PC-3 (cell line): Measurements from ENCODE around the gene IKBKE. TPM values are rescaled to one million over a fixed set of nuclear protein-coding genes. Genes with fewer than 3 reads are reported as not detected.

Experiments
- ATAC-seq: fragments of 200-7000 bp; cut with Tn5 transposase; 2 replicates; pipeline ENCODE4 v1.9.1; 2020; ENCODE audit warnings: mild to moderate bottlenecking, moderate library complexity
- BruUV-seq: library from RNA; stranded (reverse); fragments of 400-500 nt; replicated peaks from 2 replicates; lab custom pipeline; 2021; lab: Mats Ljungman, UMichigan
- CTCF ChIA-PET: fragments of 300-600 bp; sonication (Branson Sonifier 250); formaldehyde crosslinking; loops from one replicate; lab custom pipeline; 2022; ENCODE audit warnings: antibody characterized with exemption; lab: Charles Lee
- POLR2A ChIA-PET: fragments of 300-600 bp; sonication (Branson Sonifier 250); formaldehyde crosslinking; loops from one replicate; lab custom pipeline; 2022; ENCODE audit warnings: antibody characterized with exemption; ENCODE audit not compliant: unreplicated experiment; lab: Charles Lee
- DNase-seq: peaks from one replicate; pipeline ENCODE4 v3.0.0-alpha.2; 2015
- H2AFZ ChIP-seq: fragments of 300-600 bp; sonication (generic); 2 replicates; pipeline ENCODE4 v1.6.0; 2016; ENCODE audit warnings: antibody characterized with exemption, low read length
- H3F3A ChIP-seq: fragments of 300-600 bp; sonication (generic); one replicate; pipeline ENCODE4 v1.6.0; 2017; ENCODE audit warnings: antibody characterized with exemption, low read length, control low read depth, mild to moderate bottlenecking; ENCODE audit not compliant: unreplicated experiment
- H3K27ac ChIP-seq: fragments of 300-600 bp; sonication (generic); 2 replicates; pipeline ENCODE4 v1.5.1; 2016; ENCODE audit warnings: mild to moderate bottlenecking, low read length
- H3K27me3 ChIP-seq: fragments of 300-600 bp; sonication (generic); 2 replicates; pipeline ENCODE4 v1.6.1; 2016; ENCODE audit warnings: low read length, mixed read lengths
- H3K36me3 ChIP-seq: fragments of 300-600 bp; sonication (generic); 2 replicates; pipeline ENCODE4 v1.6.1; 2016; ENCODE audit warnings: low read depth, mixed run types, low read length, mixed read lengths
- H3K4me1 ChIP-seq: fragments of 300-600 bp; sonication (generic); 2 replicates; pipeline ENCODE4 v1.5.1; 2016; ENCODE audit warnings: low read length; ENCODE audit not compliant: insufficient read depth
- H3K4me2 ChIP-seq: fragments of 300-600 bp; sonication (generic); 2 replicates; pipeline ENCODE4 v1.6.0; 2016; ENCODE audit warnings: low read length
- H3K4me3 ChIP-seq: fragments of 300-600 bp; sonication (generic); 2 replicates; pipeline ENCODE4 v1.5.1; 2016; ENCODE audit warnings: mild to moderate bottlenecking, low read length, mixed read lengths
- H3K79me2 ChIP-seq: fragments of 300-600 bp; sonication (generic); 2 replicates; pipeline ENCODE4 v1.6.1; 2017; ENCODE audit warnings: low read length, mixed read lengths
- H3K9ac ChIP-seq: fragments of 300-600 bp; sonication (generic); 2 replicates; pipeline ENCODE4 v1.6.0; 2016; ENCODE audit warnings: mild to moderate bottlenecking, low read length
- H3K9me2 ChIP-seq: fragments of 300-600 bp; sonication (generic); replicated peaks from 2 replicates; pipeline ENCODE4 v1.6.1; 2016; ENCODE audit warnings: mixed run types, low read length, mixed read lengths
- H3K9me3 ChIP-seq: fragments of 300-600 bp; sonication (generic); 2 replicates; pipeline ENCODE4 v1.6.1; 2016; ENCODE audit warnings: low read length, mixed read lengths
- H4K20me1 ChIP-seq: fragments of 300-600 bp; sonication (generic); 2 replicates; pipeline ENCODE4 v1.6.1; 2016; ENCODE audit warnings: low read length, mixed read lengths
- EZH2 ChIP-seq: fragments of 300-600 bp; sonication (generic); IDR thresholded peaks from one replicate; pipeline ENCODE4 v1.6.1; 2017; ENCODE audit warnings: antibody characterized with exemption, mild to moderate bottlenecking, low read length; ENCODE audit not compliant: unreplicated experiment
- EZH2phosphoT487 ChIP-seq: fragments of 300-600 bp; sonication (generic); IDR thresholded peaks from 2 replicates; pipeline ENCODE4 v1.6.1; 2018; ENCODE audit warnings: mild to moderate bottlenecking, antibody characterized with exemption, low read length, borderline replicate concordance
- intact Hi-C: fragments of 100-400 bp; cut with micrococcal nuclease; formaldehyde crosslinking; loops from 2 replicates; pipeline ENCODE4 v1.9.0; 2023
- microRNA-seq: library from miRNA; unstranded; fragments of <30 nt; microRNA quantifications from one replicate; pipeline ENCODE4 v1.1.0, GENCODE V29; 2020; ENCODE audit not compliant: unreplicated experiment
- total RNA-seq: library from RNA; depleted of rRNA; stranded (reverse); fragments of >200 nt; gene quantifications from 2 replicates; pipeline ENCODE4 v1.2.3, GENCODE V29; 2014; rRNA removed
- TF ChIP-seq, protein P1 (sequence below): fragments of 300-600 bp; sonication (generic); conservative IDR thresholded peaks from 2 replicates; pipeline ENCODE4 v1.5.1; 2017; ENCODE audit warnings: antibody characterized with exemption, low read depth, mild to moderate bottlenecking, low read length

The IKBKE gene
- total RNA-seq, 1 experiment from 2014 or later = 28.3 TPM

DNA sequence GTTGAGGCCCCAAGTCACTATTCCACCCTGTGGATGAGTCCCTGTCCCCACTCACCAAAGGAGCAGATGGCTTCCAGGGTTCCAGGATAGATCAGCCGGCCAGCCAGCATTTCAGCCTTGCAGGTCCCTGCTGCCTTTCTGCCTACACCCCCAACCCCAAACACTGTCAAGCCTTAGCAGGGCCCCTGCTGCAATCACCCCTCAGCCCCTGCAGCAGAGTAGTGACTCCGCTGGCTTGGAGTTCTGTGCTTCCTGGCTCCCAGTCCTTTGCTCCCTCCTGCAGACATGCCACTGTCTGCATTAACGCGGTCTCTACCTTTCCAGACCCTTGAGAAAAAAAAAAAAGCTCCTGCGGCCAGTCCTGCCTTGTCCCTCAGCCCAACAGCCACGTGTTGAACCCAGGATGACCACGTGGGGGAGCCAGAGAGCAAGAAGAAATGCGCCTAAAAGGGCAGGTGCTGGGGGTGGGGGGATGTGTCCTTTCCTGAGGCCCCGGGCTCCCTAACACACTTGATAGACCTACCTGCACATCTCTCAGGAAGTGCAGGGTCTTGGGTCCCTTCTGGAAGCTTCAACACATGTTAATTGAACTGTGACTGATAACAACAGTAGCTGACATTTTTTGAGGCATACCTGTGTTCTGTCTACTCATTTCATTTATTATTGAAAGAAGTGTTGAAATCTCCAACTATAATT lies 74.4 kb downstream of the IKBKE start:
- H3K9ac ChIP-seq = no peak overlapping the region
- BruUV-seq = no TSS peak
- H3K4me1 ChIP-seq = 0 out of 2 replicates have a peak, but pooled peaks cover 8% of the 10 kb centered on the region
- H3K4me3 ChIP-seq = no peak overlapping the region
- 0 out of 2 replicates have a peak overlapping the region, but pooled peaks have one; percentile 9 for H2AFZ ChIP-seq
- no peak for TF ChIP-seq EZH2phosphoT487
- TF ChIP-seq, protein P1, sequence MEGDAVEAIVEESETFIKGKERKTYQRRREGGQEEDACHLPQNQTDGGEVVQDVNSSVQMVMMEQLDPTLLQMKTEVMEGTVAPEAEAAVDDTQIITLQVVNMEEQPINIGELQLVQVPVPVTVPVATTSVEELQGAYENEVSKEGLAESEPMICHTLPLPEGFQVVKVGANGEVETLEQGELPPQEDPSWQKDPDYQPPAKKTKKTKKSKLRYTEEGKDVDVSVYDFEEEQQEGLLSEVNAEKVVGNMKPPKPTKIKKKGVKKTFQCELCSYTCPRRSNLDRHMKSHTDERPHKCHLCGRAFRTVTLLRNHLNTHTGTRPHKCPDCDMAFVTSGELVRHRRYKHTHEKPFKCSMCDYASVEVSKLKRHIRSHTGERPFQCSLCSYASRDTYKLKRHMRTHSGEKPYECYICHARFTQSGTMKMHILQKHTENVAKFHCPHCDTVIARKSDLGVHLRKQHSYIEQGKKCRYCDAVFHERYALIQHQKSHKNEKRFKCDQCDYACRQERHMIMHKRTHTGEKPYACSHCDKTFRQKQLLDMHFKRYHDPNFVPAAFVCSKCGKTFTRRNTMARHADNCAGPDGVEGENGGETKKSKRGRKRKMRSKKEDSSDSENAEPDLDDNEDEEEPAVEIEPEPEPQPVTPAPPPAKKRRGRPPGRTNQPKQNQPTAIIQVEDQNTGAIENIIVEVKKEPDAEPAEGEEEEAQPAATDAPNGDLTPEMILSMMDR = peak; percentile 99
- CTCF ChIA-PET = interaction anchor here (0.5 to 1.4 kb wide), 15 partner anchors 11 to 81 kb away, joined by 3 to 11 read pairs (median 4); no protein-coding TSS in a partner anchor
- peak; percentile 93 for DNase-seq
- H3K79me2 ChIP-seq = no peaks in the 10 kb centered on the region
- no peak overlapping the region for H3K4me2 ChIP-seq
- peak; percentile 76 for ATAC-seq
- POLR2A ChIA-PET = interaction anchor here (0.6 kb wide), 1 partner anchor 14 kb away, joined by 4 read pairs; no protein-coding TSS in a partner anchor
- H3K27ac ChIP-seq = no peak overlapping the region
- H4K20me1 ChIP-seq = no peaks in the 10 kb centered on the region
- no peaks in the 10 kb centered on the region for H3F3A ChIP-seq
- intact Hi-C loops = loop anchor here (1.0 kb wide), 1 partner anchor 39 kb away; no protein-coding TSS in a partner anchor
- H3K9me3 ChIP-seq = no peaks in the 10 kb centered on the region
- H3K9me2 ChIP-seq = no peaks in the 10 kb centered on the region
- H3K27me3 ChIP-seq = no peaks in the 10 kb centered on the region
- no peaks in the 10 kb centered on the region for H3K36me3 ChIP-seq

DNA sequence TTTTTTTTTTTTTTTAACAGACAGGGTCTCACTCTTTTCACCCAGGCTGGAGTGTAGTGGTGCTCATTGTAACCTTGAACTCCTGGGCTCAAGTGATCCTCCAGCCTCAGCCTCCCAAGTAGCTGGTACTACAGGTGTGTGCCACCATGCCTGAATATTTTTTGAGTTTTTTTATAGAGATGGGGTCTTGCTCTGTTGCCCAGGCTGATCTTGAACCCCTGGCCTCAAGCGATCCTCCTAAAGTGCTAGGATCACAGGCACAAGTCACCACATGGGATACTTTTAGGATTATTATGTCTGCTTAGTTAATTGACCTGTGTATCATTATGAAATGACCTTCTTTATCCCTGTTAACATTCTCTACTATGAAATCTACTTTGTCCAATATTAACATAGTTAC lies 75.1 kb downstream of the IKBKE start:
- H3K4me2 ChIP-seq = no peak overlapping the region
- ATAC-seq (no peak), DNase-seq (no peak)
- TF ChIP-seq, protein P1 = no peak
- TF ChIP-seq EZH2phosphoT487 = no peak
- TF ChIP-seq EZH2 = no peak
- no peak overlapping the region for H3K27ac ChIP-seq
- no TSS peak for BruUV-seq
- H4K20me1 ChIP-seq = no peaks in the 10 kb centered on the region
- ChIA-PET POLR2A (interaction anchor here (0.6 to 0.7 kb wide), 2 partner anchors 13 to 372 kb away, joined by 4 to 42 read pairs; no protein-coding TSS in a partner anchor), CTCF (interaction anchor here (0.5 to 1.4 kb wide), 12 partner anchors 22 to 82 kb away, joined by 3 to 11 read pairs (median 4); no protein-coding TSS in a partner anchor)
- H3K4me1 ChIP-seq = 0 out of 2 replicates have a peak, but pooled peaks cover 3% of the 10 kb centered on the region
- H3K79me2 ChIP-seq = no peaks in the 10 kb centered on the region
- no peak overlapping the region for H2AFZ ChIP-seq
- H3K36me3 ChIP-seq = no peaks in the 10 kb centered on the region
- H3K27me3 ChIP-seq = no peaks in the 10 kb centered on the region
- no peaks in the 10 kb centered on the region for H3K9me2 ChIP-seq
- no peaks in the 10 kb centered on the region for H3K9me3 ChIP-seq
- H3K4me3 ChIP-seq = no peak overlapping the region
- H3F3A ChIP-seq = no peaks in the 10 kb centered on the region
- no peak overlapping the region for H3K9ac ChIP-seq
- intact Hi-C loops = loop anchor here (1.0 kb wide), 1 partner anchor 38 kb away; no protein-coding TSS in a partner anchor

Small RNAs within 50 kb of the gene (microRNA-seq; reads per million reads assigned to microRNA genes)
- 0.75 reads per million for gene MIR6769B

Other genes with a start within 250 kb of the IKBKE start
- gene RASSF5, start 37.1 kb downstream of the IKBKE start, total RNA-seq = 15.5 and 16.0 TPM in 2 replicates
- gene EIF2D, start 142.0 kb downstream of the IKBKE start, total RNA-seq = 107 and 110 TPM in 2 replicates
- 12.1 and 14.1 TPM in 2 replicates for gene DYRK3, start 165.1 kb downstream of the IKBKE start, total RNA-seq
- 98.5 and 133 TPM in 2 replicates for gene MAPKAPK2, start 214.4 kb downstream of the IKBKE start, total RNA-seq